LHCN-M2 (cell line): ENCODE data around the gene SLC28A1. TPM values are rescaled to one million over a fixed set of nuclear protein-coding genes. Genes with fewer than 3 reads are reported as not detected.

Source experiments
- DNase-seq: peaks from one replicate; pipeline ENCODE4 v3.0.0-alpha.2; 2012; ENCODE audit warnings: low read depth
- total RNA-seq: library from RNA; depleted of rRNA; stranded (reverse); fragments of >200 nt; gene quantifications from 2 replicates; pipeline ENCODE4 v1.2.3, GENCODE V29; 2014; rRNA removed

Gene SLC28A1
- total RNA-seq, 1 experiment from 2014 or later = not detected

DNA sequence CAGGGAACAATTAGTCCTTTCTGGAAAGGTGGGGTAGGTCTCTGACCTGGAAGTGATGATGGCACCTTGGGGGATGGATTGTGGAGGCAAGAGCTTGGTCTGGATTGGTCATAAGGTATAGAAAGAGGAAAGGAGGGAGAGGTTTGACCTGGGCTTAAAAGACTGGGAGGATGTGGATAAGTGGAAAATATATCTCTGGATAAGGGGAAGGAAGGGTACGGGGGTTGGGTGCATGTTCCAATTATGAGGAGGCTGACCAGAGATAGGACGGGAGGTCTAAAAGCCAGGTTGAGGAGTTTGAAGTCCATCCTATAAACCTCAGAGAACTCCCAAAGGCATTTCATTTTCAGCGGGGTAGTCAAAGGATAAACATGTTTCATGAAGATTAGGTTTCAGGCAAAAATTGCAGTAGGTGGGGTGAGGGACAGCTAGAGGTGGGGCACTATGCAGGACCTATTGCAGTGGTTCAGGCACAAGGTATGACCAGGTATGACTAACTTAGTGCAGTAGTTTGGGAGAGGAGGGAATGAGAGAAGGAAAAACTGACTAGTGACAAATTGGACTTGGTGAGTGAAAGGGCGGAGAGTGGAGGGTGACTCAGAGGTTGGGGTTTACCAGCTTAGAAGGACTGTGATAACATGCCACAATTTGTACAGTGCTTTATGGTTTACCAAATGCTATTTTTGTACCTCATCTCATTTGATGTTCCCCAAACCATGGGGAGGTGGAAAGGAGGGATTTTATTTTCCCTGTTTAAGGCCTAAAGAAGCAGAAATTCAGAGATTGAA lies 107.9 kb downstream of the SLC28A1 start:
- peak; percentile 85 for DNase-seq

Other genes with a start within 250 kb of the SLC28A1 start
- gene WDR73, start 230.4 kb upstream of the SLC28A1 start, total RNA-seq = 15.5 and 17.3 TPM in 2 replicates
- 4.0 and 5.9 TPM in 2 replicates for gene NMB, start 226.5 kb upstream of the SLC28A1 start, total RNA-seq
- 215 and 239 TPM in 2 replicates for gene SEC11A, start 168.5 kb upstream of the SLC28A1 start, total RNA-seq
- 9.2 and 12.2 TPM in 2 replicates for gene ZNF592, start 136.1 kb upstream of the SLC28A1 start, total RNA-seq
- gene ALPK3, start 67.3 kb upstream of the SLC28A1 start, total RNA-seq = 33.5 and 37.4 TPM in 2 replicates
- gene PDE8A, start 97.2 kb downstream of the SLC28A1 start, total RNA-seq = 12.5 and 13.0 TPM in 2 replicates